Measurements from ENCODE around the gene ITGB1.

- TF ChIP-seq CTCF (IDR thresholded peaks at IDR 0.05) (no peak), POLR2A (IDR thresholded peaks at IDR 0.05) (no peak), EP300 (IDR thresholded peaks at IDR 0.05) (no peak)
These were observed 1.2 kb upstream of the ITGB1 start for GRCh38 chr10:32959006-32959920.

Data from gastroesophageal sphincter (tissue), 3 donors.